Right lobe of liver (tissue), 6 donors: ENCODE results near the gene ZNF830. TPM values are rescaled to one million over a fixed set of nuclear protein-coding genes. Genes with fewer than 3 reads are reported as not detected.

Experiments used
- ATAC-seq, 4 donors: fragments of 200-7000 bp; cut with Tn5 transposase; one replicate each; pipeline ENCODE4 v1.9.1; 2020; ENCODE audit warnings: mild to moderate bottlenecking in 4 of 4, moderate library complexity in 4 of 4
- DNase-seq, 3 donors: peaks; one replicate each; pipeline ENCODE4 v3.0.0-alpha.2; 2020
- H3K27ac ChIP-seq, 3 donors: fragments of 200-600 bp; one replicate each; pipeline ENCODE4 v1.8.0; 2022
- H3K27me3 ChIP-seq, 2 donors: fragments of 200-600 bp; one replicate each; pipeline ENCODE4 v1.8.0; 2022
- H3K36me3 ChIP-seq, 4 donors: fragments of 200-600 bp; sonication (generic) in 1 of 4; one replicate each; pipeline versions ENCODE4 v1.5.1 to v1.8.0; 2017 to 2022; ENCODE audit warnings: control low read depth in 1 of 4
- H3K4me1 ChIP-seq, 4 donors: fragments of 200-600 bp; sonication (generic) in 1 of 4; one replicate each; pipeline versions ENCODE4 v1.5.1 to v1.8.0; 2017 to 2022; ENCODE audit warnings: control low read depth in 1 of 4
- H3K4me3 ChIP-seq, 3 donors: fragments of 200-600 bp; one replicate each; pipeline ENCODE4 v1.8.0; 2022
- H3K9me3 ChIP-seq, 4 donors: fragments of 200-600 bp; sonication (generic) in 1 of 4; one replicate each; pipeline versions ENCODE4 v1.5.1 to v1.8.0; 2017 to 2022; ENCODE audit warnings: control low read depth in 1 of 4
- POLR2A ChIP-seq: fragments of 450-650 bp; IDR thresholded peaks from one replicate; pipeline ENCODE4 v1.6.1; 2017; ENCODE audit warnings: antibody characterized with exemption, mild to moderate bottlenecking
- WGBS: methylation state at CpG from one replicate; pipeline ENCODE4 v1.1.6; 2018; ENCODE audit warnings: low coverage, low lambda C conversion rate; ENCODE audit not compliant: insufficient coverage; ENCODE audit errors: missing lambda C conversion rate; 5-methylcytosine and 5-hydroxymethylcytosine counted together
- intact Hi-C, 2 donors: fragments of 100-400 bp; cut with DNase I; formaldehyde crosslinking; loops; one replicate each; pipeline versions ENCODE4 v1.11.2 to v1.14.1; 2022
- total RNA-seq, 6 experiments: library from RNA; depleted of rRNA in 2 of 6; stranded (reverse); fragments of >200 nt in 2 of 6; fragmentation: NEBNext Ultra II Directional in 3 of 6; extraction: Animal tissue kit (Norgen Biotek cat#: 25700) in 3 of 6; gene quantifications; one replicate each; pipeline versions ENCODE4 v1.1.0 to v1.2.4, GENCODE V29; 2016 to 2023
- TF ChIP-seq, protein P1 (sequence below), 4 donors: fragments of 200-600 bp in 3 of 4; fragments of 450-650 bp in 1 of 4; IDR thresholded peaks; one replicate each; pipeline versions ENCODE4 v1.5.1 to v1.8.0; 2016 to 2022; ENCODE audit warnings: antibody characterized with exemption in 4 of 4, mild to moderate bottlenecking in 2 of 4
- donor health status: DM: no; HTN: yes; CAD: no.
- donor health status: DM: no; HTN: no; CAD: no.
- donor health status: DM: no; HTN: no; CAD: no.
- donor health status: DM: no; HTN: yes; CAD: no.
- donor health status: DM: no; HTN: yes; CAD: no.

The ZNF830 gene
- total RNA-seq, 6 experiments from 2014 or later, result 4.5 to 6.5 (median 4.8) TPM

DNA sequence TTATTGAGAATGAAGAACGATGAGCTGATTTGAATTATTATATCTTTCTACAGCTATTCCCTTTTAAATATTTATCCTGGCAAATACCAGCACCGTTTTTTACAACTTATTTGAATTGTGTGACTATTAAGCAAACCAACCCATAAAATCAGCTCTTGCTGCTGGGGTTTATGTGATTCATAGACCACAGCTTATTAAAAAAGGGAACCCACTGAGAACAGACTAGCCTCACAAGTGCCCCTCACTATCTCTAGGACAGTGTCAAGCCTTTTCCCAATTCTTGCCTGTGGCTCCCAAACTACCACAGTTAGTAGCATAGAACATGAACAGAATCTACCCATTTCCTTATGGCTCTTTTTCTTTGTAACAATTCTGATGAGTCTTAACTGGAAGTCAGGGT is 12.8 kb downstream of the ZNF830 start:
- no peaks in the 10 kb centered on the region for H3K36me3 ChIP-seq
- H3K27me3 ChIP-seq, result no peaks in the 10 kb centered on the region
- no peak for TF ChIP-seq POLR2A
- TF ChIP-seq, protein P1, sequence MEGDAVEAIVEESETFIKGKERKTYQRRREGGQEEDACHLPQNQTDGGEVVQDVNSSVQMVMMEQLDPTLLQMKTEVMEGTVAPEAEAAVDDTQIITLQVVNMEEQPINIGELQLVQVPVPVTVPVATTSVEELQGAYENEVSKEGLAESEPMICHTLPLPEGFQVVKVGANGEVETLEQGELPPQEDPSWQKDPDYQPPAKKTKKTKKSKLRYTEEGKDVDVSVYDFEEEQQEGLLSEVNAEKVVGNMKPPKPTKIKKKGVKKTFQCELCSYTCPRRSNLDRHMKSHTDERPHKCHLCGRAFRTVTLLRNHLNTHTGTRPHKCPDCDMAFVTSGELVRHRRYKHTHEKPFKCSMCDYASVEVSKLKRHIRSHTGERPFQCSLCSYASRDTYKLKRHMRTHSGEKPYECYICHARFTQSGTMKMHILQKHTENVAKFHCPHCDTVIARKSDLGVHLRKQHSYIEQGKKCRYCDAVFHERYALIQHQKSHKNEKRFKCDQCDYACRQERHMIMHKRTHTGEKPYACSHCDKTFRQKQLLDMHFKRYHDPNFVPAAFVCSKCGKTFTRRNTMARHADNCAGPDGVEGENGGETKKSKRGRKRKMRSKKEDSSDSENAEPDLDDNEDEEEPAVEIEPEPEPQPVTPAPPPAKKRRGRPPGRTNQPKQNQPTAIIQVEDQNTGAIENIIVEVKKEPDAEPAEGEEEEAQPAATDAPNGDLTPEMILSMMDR (IDR thresholded peaks at IDR 0.05), result no peak
- no peak overlapping the region for H3K27ac ChIP-seq
- H3K4me3 ChIP-seq, result no peak overlapping the region
- no peaks in the 10 kb centered on the region for H3K4me1 ChIP-seq
- no peaks in the 10 kb centered on the region for H3K9me3 ChIP-seq
- DNase-seq (no peak), ATAC-seq (no peak)
- intact Hi-C loops, result no loop called here
- 57% methylated on average over 2 of the region's 2 CpGs for WGBS

DNA sequence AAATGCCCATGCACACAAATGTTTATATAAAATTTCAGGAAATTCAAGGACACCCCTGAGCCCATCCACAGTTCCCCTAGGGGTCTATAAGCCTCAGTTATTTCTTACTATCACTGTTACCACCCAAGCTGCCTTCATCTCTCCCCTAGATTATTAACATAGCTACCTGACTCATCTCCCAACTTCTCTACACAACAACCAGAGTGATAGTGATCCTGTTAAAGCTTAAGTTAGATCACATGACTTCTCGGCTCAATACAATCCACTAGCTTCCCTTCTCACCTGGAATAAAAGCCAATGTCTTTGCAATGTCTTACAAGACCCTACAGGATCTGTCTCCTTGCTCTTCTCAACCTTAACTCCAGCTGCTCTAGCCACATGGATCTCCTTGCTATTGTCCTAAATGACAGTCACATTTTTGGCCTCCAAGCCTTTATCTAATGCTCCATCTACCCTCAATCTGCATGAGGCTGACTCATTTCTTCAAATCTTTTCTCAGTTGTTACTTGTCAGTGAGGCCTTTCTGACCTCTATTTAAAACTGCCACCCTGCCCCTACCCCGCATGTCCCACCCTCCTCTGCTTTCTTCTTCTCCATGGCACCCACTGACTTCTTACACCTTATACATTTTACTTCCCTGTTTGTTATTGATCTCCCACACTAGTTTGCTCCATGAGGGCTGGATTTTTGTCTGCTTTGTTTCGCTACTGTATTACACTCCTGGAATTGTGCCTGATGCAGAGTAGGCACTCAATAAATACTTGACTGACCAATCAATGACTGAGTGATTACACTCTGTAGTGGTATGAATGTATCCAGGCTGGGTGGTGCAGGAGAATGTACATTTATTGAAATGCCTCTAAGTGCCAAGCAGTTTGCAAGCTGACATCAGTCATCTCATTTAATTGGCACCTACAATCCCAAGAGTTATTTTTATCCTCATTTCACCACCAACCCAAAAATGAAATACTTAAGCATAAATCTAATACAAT is 13.8 kb downstream of the ZNF830 start:
- TF ChIP-seq, protein P1 (IDR thresholded peaks at IDR 0.05), result no peak
- TF ChIP-seq POLR2A, result no peak
- H3K9me3 ChIP-seq, result no peaks in the 10 kb centered on the region
- DNase-seq (no peak), ATAC-seq (no peak)
- H3K27ac ChIP-seq, result no peak overlapping the region
- no peaks in the 10 kb centered on the region for H3K36me3 ChIP-seq
- H3K27me3 ChIP-seq, result no peaks in the 10 kb centered on the region
- intact Hi-C loops, result no loop called here
- WGBS, result 75% methylated on average over 3 of the region's 3 CpGs
- peaks cover 0 to 5% (median 0%) of the 10 kb centered on the region in 4 donors for H3K4me1 ChIP-seq
- no peak overlapping the region for H3K4me3 ChIP-seq

DNA sequence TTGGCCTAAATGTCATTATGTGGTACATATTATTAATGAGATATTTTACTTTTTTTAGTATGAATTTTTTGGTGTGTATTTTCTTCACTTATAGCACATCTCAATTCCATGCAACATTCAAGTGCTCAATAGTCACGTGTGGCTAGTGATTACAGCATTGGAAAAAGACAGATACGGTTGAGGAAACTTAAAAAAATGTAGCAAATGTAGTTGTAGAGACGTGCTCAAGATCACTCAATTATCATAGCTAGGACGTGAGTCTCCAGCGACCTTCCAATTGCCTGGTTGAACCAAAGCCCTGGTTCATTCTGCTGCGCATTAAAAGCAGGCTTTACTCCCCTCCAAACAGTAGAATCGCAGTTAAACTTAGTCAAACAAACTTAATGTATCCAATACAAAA is 17.8 kb downstream of the ZNF830 start:
- intact Hi-C loops, result no loop called here
- Histone ChIP-seq H3K4me3 (no peak overlapping the region), H3K4me1 (peaks cover 0 to 15% (median 0%) of the 10 kb centered on the region in 4 donors), H3K9me3 (no peaks in the 10 kb centered on the region), H3K27ac (no peak overlapping the region), H3K36me3 (no peaks in the 10 kb centered on the region), H3K27me3 (no peaks in the 10 kb centered on the region)
- no peak for TF ChIP-seq POLR2A
- TF ChIP-seq, protein P1 (IDR thresholded peaks at IDR 0.05), result no peak
- no peak for DNase-seq
- WGBS, result 89% methylated on average over 6 of the region's 7 CpGs
- no peak for ATAC-seq

DNA sequence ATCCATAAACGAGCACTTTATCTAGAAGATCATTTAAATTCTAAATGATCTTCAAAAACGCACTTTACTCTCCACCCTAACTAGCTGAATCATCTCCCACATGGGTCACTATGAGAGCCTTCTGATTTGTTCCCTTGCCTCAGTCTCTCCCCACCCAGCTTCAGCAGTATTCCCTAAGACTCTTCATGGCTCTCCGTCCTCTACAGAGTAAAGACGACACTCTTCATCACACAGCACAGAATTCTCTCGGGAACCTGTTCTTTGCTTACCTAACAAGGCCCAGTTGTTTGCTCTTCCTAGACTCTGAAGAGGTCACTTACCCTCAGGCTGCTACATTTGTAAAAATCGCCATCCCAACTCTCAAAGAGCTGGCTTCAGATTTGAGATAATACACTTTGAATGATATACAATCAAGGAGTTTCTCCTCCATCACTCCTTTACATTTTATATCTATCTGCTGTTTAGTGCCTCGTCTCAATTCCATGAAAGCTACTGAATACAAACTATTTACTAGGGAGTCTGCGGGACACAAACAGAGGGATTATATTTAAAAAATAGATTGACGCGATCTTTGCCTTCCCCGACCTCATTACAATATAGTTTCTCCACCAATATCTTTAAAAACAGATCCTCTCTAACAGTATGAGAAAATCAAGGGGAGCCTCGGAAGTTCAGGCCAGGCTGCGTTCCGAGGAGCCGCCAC is 18.5 kb downstream of the ZNF830 start:
- TF ChIP-seq, protein P1 (IDR thresholded peaks at IDR 0.05), result no peak
- no peak for TF ChIP-seq POLR2A

More for the DNA sequence above, 18.5 kb downstream of the ZNF830 start:
- Histone ChIP-seq H3K36me3 (no peaks in the 10 kb centered on the region), H3K4me3 (peak overlapping the region; percentile 93 to 99 (median 96)), H3K27me3 (no peaks in the 10 kb centered on the region), H3K4me1 (peaks cover 0 to 15% (median 0%) of the 10 kb centered on the region in 4 donors), H3K9me3 (no peaks in the 10 kb centered on the region), H3K27ac (peak overlapping the region; percentile 96 to 97 (median 96))
- intact Hi-C loops, result no loop called here
- DNase-seq, result no peak
- ATAC-seq, result no peak
- WGBS, result 25% methylated on average over 15 of the region's 15 CpGs
